Measurements from ENCODE around the gene CEP104. TPM values are rescaled to one million over a fixed set of nuclear protein-coding genes. Genes with fewer than 3 reads are reported as not detected.

The CEP104 gene
- total and polyA plus RNA-seq, 2 experiments from 2014 or later, result 20.5 to 32.2 TPM

GRCh38 chr1:3778590-3779264 lies 78.3 kb downstream of the CEP104 start:
- H3K4me1 Mint-ChIP-seq, result peaks cover 10% of the 10 kb centered on the region
- H3F3A ChIP-seq (replicated peaks; ENCODE audit: low read depth), result peaks cover 11% of the 10 kb centered on the region; the same call in 1 of the 2 replicates
- H4K20me1 ChIP-seq (replicated peaks; ENCODE audit: insufficient read depth), result peaks cover 13% of the 10 kb centered on the region
- H3K9me3 Mint-ChIP-seq, result no peaks in the 10 kb centered on the region; the same call in 2 of the 3 replicates
- H3K27ac Mint-ChIP-seq, result no peak overlapping the region
- peaks cover 14% of the 10 kb centered on the region for H3K27me3 Mint-ChIP-seq (ENCODE audit: insufficient read depth, low read depth, poor library complexity)
- peaks cover 45% of the 10 kb centered on the region for H3K36me3 Mint-ChIP-seq (ENCODE audit: low read depth)
- H3K4me2 ChIP-seq, result no peak overlapping the region
- H3K27me3 ChIP-seq (ENCODE audit: insufficient read depth), result no peaks in the 10 kb centered on the region
- no peaks in the 10 kb centered on the region for H3K79me2 ChIP-seq (replicated peaks; ENCODE audit: insufficient read depth)
- peaks cover 2% of the 10 kb centered on the region; the same call in 1 of the 2 replicates for H3K4me1 ChIP-seq (ENCODE audit: insufficient read depth)
- H3K4me3 ChIP-seq, result no peak overlapping the region
- H3K27ac ChIP-seq (ENCODE audit: low read depth), result no peak overlapping the region
- no peak overlapping the region for H3K4me3 Mint-ChIP-seq
- ATAC-seq, result no peak
- DNase-seq (ENCODE audit: low spot score), result no peak
- no peak overlapping the region for H2AFZ ChIP-seq
- peaks cover 28% of the 10 kb centered on the region for H3K36me3 ChIP-seq (ENCODE audit: insufficient read depth)
- no peaks in the 10 kb centered on the region for H3K9me2 ChIP-seq (ENCODE audit: insufficient read depth)
- no peak for TF ChIP-seq CREB1 (CRISPR knock-in tag; IDR thresholded peaks at IDR 0.05; ENCODE audit: low read depth)
- TF ChIP-seq ZNF331 (CRISPR knock-in tag; IDR thresholded peaks at IDR 0.05; ENCODE audit: low read depth), result no peak
- TF ChIP-seq EZH2 (IDR thresholded peaks at IDR 0.05; ENCODE audit: low read depth, unreplicated experiment), result no peak
- no peak for TF ChIP-seq POLR2AphosphoS5 (IDR thresholded peaks at IDR 0.05; ENCODE audit: low read depth)
- TF ChIP-seq EZH2phosphoT487 (IDR thresholded peaks at IDR 0.05; ENCODE audit: unreplicated experiment), result no peak
- no peak for TF ChIP-seq ZNF114 (CRISPR knock-in tag; IDR thresholded peaks at IDR 0.05)
- no peak for TF ChIP-seq ETS1 (IDR thresholded peaks at IDR 0.05)
- no peak for TF ChIP-seq JUNB (IDR thresholded peaks at IDR 0.05; ENCODE audit: unreplicated experiment)
- no peak for TF ChIP-seq STAT1 (IDR thresholded peaks at IDR 0.05; ENCODE audit: unreplicated experiment)
- no peak for TF ChIP-seq ZNF462 (CRISPR knock-in tag; IDR thresholded peaks at IDR 0.05)
- no peak for TF ChIP-seq NANOG (IDR thresholded peaks at IDR 0.05; ENCODE audit: borderline replicate concordance)
- TF ChIP-seq REST (IDR thresholded peaks at IDR 0.05; ENCODE audit: unreplicated experiment), result no peak

Measured in GM23338 (cell line).